Osteoblast (primary cell): ENCODE data around the gene IVNS1ABP. TPM values are rescaled to one million over a fixed set of nuclear protein-coding genes. Genes with fewer than 3 reads are reported as not detected.

Source experiments
- DNase-seq: peaks from one replicate; pipeline ENCODE4 v3.0.0; 2011; ENCODE audit warnings: low spot score, mixed read lengths; ENCODE audit not compliant: insufficient read length; ENCODE audit errors: missing footprints
- H2AFZ ChIP-seq: 2 replicates; pipeline ENCODE4 v1.6.0; 2011; ENCODE audit warnings: mild to moderate bottlenecking, low read length
- H3K27ac ChIP-seq: 2 replicates; pipeline ENCODE4 v1.5.1; 2011; ENCODE audit warnings: mild to moderate bottlenecking, low read depth, low read length, moderate library complexity
- H3K27me3 ChIP-seq: 2 replicates; pipeline ENCODE4 v1.6.0; 2012; ENCODE audit warnings: mild to moderate bottlenecking, control low read depth, inconsistent platforms, low read length, moderate library complexity; ENCODE audit not compliant: insufficient read depth
- H3K36me3 ChIP-seq: 2 replicates; pipeline ENCODE4 v1.5.1; 2011; ENCODE audit warnings: mild to moderate bottlenecking, low read length, control low read depth, moderate library complexity; ENCODE audit not compliant: insufficient read depth
- H3K4me1 ChIP-seq: 2 replicates; pipeline ENCODE4 v1.5.1; 2011; ENCODE audit warnings: mild to moderate bottlenecking, low read length, control low read depth, moderate library complexity; ENCODE audit not compliant: insufficient read depth
- H3K4me2 ChIP-seq: 2 replicates; pipeline ENCODE4 v1.6.0; 2011; ENCODE audit warnings: mild to moderate bottlenecking, low read length; ENCODE audit not compliant: insufficient read depth
- H3K4me3 ChIP-seq: fragments of 200-600 bp; sonication (generic); 3 replicates; pipeline ENCODE4 v1.5.1; 2012; ENCODE audit warnings: mild to moderate bottlenecking, low read length, inconsistent platforms; ENCODE audit not compliant: insufficient read depth
- H3K79me2 ChIP-seq: 2 replicates; pipeline ENCODE4 v1.6.0; 2012; ENCODE audit warnings: mild to moderate bottlenecking, low read length, control low read depth, inconsistent platforms; ENCODE audit not compliant: insufficient read depth
- H3K9me3 ChIP-seq: 2 replicates; pipeline ENCODE4 v1.5.1; 2011; ENCODE audit warnings: low read depth, low read length, control low read depth
- H4K20me1 ChIP-seq: 2 replicates; pipeline ENCODE4 v1.6.0; 2012; ENCODE audit warnings: mild to moderate bottlenecking, low read length, control low read depth; ENCODE audit not compliant: insufficient read depth
- total RNA-seq: library from RNA; depleted of rRNA; stranded (reverse); fragments of >200 nt; gene quantifications from 2 replicates; pipeline ENCODE4 v1.2.3, GENCODE V29; 2012
- TF ChIP-seq, protein P1 (sequence below): IDR thresholded peaks from 2 replicates; pipeline ENCODE4 v1.5.1; 2011; ENCODE audit warnings: mild to moderate bottlenecking, low read depth, low read length, moderate library complexity; ENCODE audit errors: extremely low read depth

The IVNS1ABP gene
- total RNA-seq, 1 donor: 94.8 TPM

DNA sequence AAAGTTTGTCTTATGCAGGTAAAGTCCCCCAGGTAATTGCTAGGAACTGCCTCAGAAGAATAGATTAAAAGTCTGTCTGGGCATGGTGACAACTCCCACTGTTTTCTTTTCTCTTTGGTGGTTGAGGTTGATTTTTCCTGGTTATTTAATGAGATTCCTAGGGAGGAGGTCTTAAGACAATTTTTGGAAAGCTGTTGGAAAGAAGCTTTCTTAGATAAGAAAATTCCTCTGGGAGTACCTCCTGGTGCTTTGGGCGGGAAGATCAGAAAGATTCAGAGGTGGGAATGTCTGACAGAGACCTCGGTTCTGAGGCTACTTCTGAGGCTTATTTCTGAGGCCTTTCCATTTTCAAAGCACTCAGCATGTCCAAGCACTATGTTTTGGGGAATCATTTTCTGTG, 25.0 kb upstream of the IVNS1ABP start:
- no peak for DNase-seq
- no peaks in the 10 kb centered on the region for H3K27me3 ChIP-seq
- TF ChIP-seq, protein P1, sequence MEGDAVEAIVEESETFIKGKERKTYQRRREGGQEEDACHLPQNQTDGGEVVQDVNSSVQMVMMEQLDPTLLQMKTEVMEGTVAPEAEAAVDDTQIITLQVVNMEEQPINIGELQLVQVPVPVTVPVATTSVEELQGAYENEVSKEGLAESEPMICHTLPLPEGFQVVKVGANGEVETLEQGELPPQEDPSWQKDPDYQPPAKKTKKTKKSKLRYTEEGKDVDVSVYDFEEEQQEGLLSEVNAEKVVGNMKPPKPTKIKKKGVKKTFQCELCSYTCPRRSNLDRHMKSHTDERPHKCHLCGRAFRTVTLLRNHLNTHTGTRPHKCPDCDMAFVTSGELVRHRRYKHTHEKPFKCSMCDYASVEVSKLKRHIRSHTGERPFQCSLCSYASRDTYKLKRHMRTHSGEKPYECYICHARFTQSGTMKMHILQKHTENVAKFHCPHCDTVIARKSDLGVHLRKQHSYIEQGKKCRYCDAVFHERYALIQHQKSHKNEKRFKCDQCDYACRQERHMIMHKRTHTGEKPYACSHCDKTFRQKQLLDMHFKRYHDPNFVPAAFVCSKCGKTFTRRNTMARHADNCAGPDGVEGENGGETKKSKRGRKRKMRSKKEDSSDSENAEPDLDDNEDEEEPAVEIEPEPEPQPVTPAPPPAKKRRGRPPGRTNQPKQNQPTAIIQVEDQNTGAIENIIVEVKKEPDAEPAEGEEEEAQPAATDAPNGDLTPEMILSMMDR: no peak

DNA sequence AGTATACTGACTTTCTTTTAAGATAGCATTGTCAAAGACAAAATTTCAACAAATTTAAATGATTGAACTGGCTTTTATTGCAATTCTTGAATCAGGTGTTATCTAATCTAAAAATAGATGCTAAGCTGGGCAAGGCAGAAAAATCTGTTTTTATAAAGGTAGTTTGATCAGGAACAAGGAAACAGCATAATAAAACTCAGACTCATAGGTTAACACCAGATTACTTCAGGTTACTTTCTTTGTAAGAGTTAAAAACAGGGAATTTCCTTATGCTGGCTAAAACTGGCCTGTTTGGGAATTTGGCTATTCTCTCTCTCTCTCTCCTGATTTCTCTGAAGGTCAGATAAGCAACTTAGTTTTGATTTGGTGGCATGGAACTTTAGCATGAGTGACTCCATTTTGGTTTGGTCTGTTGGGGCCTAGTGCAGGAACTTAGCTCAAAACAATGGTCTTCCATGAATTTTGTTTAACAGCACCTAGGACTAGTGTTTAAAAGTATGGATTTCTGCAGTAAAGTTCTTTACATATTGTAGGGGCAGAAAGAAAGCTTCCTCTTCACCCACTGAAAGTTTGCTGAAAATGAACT, 24.2 kb upstream of the IVNS1ABP start:
- H3K79me2 ChIP-seq: no peaks in the 10 kb centered on the region
- H3K27me3 ChIP-seq: no peaks in the 10 kb centered on the region
- H3K36me3 ChIP-seq: no peaks in the 10 kb centered on the region
- DNase-seq: no peak
- TF ChIP-seq, protein P1: no peak
- no peaks in the 10 kb centered on the region for H3K9me3 ChIP-seq
- H3K4me3 ChIP-seq: no peak overlapping the region
- peaks cover 3% of the 10 kb centered on the region for H3K4me1 ChIP-seq
- H4K20me1 ChIP-seq: no peaks in the 10 kb centered on the region
- no peak overlapping the region for H3K4me2 ChIP-seq
- H2AFZ ChIP-seq: no peak overlapping the region
- H3K27ac ChIP-seq: no peak overlapping the region

More for the DNA sequence above, 25.0 kb upstream of the IVNS1ABP start:
- Histone ChIP-seq H3K9me3 (no peaks in the 10 kb centered on the region), H4K20me1 (no peaks in the 10 kb centered on the region), H3K4me1 (peaks cover 3% of the 10 kb centered on the region), H3K4me2 (no peak overlapping the region), H3K4me3 (no peak overlapping the region), H3K27ac (no peak overlapping the region), H3K36me3 (no peaks in the 10 kb centered on the region), H2AFZ (no peak overlapping the region), H3K79me2 (no peaks in the 10 kb centered on the region)

DNA sequence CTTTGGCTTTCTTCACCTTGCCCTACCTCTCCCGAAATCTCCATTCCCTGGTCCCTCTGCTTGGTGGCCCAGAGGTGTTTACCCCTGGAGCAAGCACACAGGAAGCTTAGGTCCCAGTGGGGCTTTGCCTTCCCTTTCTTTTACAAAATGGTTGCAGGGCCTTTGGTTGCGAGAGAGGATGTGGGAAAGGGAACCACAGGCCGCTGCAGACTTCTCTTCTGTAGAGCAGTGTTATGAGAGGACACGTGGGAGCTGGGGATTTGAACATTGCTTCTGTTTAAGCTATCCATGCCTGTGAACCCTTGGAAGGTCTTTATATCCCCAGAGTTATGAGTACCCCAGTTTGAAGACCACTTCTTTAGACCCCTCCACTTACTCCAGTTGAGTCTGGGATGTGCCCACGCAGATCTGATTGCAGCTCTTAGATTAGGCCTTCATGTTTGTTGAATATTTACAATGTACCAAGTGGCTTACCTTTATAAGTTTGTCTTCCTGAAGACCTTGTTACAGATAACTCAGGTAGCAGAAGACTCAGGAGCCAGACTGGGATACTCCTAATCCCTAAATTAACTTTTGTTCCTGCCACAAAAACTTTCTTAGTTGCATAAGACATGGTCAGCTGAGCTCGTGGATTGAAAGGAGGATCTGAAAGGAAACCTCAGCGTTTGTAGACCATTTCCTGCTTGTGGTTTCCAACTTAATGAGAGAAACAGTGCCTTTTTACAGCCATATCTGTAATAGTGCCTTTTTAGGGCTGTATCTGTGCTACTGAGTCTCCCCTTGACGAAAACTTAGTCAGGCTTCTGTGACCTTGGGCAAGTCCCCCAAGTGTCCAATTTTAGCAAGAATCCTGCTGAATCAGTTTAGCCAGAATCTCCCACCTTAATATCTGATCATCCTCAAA, 21.9 kb upstream of the IVNS1ABP start:
- Histone ChIP-seq H3K27me3 (no peaks in the 10 kb centered on the region), H3K79me2 (no peaks in the 10 kb centered on the region), H4K20me1 (no peaks in the 10 kb centered on the region), H3K9me3 (no peaks in the 10 kb centered on the region), H3K4me3 (no peak overlapping the region), H3K4me1 (peaks cover 3% of the 10 kb centered on the region), H3K27ac (no peak overlapping the region), H2AFZ (peak overlapping the region; percentile 30), H3K4me2 (no peak overlapping the region), H3K36me3 (no peaks in the 10 kb centered on the region)
- TF ChIP-seq, protein P1: no peak
- no peak for DNase-seq

DNA sequence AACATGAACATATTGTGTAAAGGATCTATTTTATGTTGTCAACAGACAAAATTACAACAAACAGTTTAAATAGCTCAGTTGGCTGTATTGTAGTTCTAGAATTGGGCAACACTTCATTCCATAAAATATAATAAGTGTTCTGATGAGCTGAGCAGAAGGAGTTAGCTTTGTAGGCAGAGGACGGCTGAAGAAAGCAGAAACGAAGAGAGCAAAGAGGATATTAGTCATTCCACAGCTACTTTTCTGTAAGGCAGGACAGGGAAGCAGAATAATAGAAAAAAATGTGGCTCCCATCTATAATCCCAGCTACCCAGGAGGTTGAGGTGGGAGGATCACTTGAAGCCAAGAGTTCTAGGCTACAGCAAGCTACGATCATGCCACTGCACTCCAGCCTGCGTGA, 20.2 kb upstream of the IVNS1ABP start:
- DNase-seq: peak; percentile 60
- Histone ChIP-seq H3K79me2 (no peaks in the 10 kb centered on the region), H3K4me2 (no peak overlapping the region), H3K4me1 (peaks cover 3% of the 10 kb centered on the region), H4K20me1 (no peaks in the 10 kb centered on the region), H3K27me3 (no peaks in the 10 kb centered on the region), H3K27ac (no peak overlapping the region), H2AFZ (no peak overlapping the region), H3K36me3 (no peaks in the 10 kb centered on the region), H3K9me3 (no peaks in the 10 kb centered on the region), H3K4me3 (no peak overlapping the region)
- TF ChIP-seq, protein P1: no peak
